ENCODE measurements around the gene ABCB1. TPM values are rescaled to one million over a fixed set of nuclear protein-coding genes. Genes with fewer than 3 reads are reported as not detected.

The ABCB1 gene
- total RNA-seq, 2 experiments from 2014 or later: 10.6 to 12.2 TPM

DNA sequence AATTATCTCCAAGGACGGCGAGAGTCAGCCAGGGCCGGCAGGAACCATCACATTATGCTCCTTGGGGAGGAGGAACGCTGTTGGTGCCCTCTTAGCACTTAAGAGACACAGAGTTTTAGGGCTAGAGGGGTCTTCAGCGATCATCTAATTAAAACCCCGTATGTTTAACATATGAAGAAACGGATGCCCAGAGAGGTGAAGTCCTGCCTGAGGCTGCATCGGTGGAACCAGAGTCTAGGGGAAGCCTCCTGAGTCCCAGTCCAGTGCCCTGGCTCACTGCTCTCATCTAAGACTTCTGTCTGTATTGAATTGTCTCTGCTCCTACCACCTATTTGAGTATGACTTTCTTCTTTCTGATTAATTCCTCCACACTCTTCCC, 124.5 kb downstream of the ABCB1 start:
- TF ChIP-seq, protein P1, sequence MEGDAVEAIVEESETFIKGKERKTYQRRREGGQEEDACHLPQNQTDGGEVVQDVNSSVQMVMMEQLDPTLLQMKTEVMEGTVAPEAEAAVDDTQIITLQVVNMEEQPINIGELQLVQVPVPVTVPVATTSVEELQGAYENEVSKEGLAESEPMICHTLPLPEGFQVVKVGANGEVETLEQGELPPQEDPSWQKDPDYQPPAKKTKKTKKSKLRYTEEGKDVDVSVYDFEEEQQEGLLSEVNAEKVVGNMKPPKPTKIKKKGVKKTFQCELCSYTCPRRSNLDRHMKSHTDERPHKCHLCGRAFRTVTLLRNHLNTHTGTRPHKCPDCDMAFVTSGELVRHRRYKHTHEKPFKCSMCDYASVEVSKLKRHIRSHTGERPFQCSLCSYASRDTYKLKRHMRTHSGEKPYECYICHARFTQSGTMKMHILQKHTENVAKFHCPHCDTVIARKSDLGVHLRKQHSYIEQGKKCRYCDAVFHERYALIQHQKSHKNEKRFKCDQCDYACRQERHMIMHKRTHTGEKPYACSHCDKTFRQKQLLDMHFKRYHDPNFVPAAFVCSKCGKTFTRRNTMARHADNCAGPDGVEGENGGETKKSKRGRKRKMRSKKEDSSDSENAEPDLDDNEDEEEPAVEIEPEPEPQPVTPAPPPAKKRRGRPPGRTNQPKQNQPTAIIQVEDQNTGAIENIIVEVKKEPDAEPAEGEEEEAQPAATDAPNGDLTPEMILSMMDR (IDR thresholded peaks at IDR 0.05): no peak
- H3K27me3 ChIP-seq (ENCODE audit: control insufficient read depth in 1 of 2, insufficient read depth in 2 of 2, low read length in 2 of 2): peaks cover 21 to 36% of the 10 kb centered on the region in 2 experiments
- H3K27ac ChIP-seq (ENCODE audit: low read depth in 1 of 2, low read length in 2 of 2): no peak overlapping the region
- Mint-ChIP-seq H3K4me3 (peak overlapping the region; percentile 26), H3K9me3 (no peaks in the 10 kb centered on the region), H3K4me1 (ENCODE audit: low read depth) (peaks cover 8% of the 10 kb centered on the region), H3K36me3 (ENCODE audit: low read depth) (no peaks in the 10 kb centered on the region), H3K27me3 (peaks cover 31% of the 10 kb centered on the region), H3K27ac (no peak overlapping the region)
- intact Hi-C loops (cut with DNase I, micrococcal nuclease): no loop called here
- POLR2A ChIA-PET: no interaction called here
- H3K4me1 ChIP-seq (ENCODE audit: insufficient read depth, low read length): peaks cover 10% of the 10 kb centered on the region
- H3K9me3 ChIP-seq (ENCODE audit: control insufficient read depth in 1 of 2, insufficient read depth in 1 of 2, low read length in 2 of 2): no peaks in the 10 kb centered on the region
- H3K4me3 ChIP-seq (ENCODE audit: low read length): no peak overlapping the region
- no peak for DNase-seq
- no peak for ATAC-seq (ENCODE audit: poor library complexity)
- CTCF ChIA-PET: no interaction called here
- no peaks in the 10 kb centered on the region for H3K36me3 ChIP-seq (ENCODE audit: insufficient read depth, low read length)

DNA sequence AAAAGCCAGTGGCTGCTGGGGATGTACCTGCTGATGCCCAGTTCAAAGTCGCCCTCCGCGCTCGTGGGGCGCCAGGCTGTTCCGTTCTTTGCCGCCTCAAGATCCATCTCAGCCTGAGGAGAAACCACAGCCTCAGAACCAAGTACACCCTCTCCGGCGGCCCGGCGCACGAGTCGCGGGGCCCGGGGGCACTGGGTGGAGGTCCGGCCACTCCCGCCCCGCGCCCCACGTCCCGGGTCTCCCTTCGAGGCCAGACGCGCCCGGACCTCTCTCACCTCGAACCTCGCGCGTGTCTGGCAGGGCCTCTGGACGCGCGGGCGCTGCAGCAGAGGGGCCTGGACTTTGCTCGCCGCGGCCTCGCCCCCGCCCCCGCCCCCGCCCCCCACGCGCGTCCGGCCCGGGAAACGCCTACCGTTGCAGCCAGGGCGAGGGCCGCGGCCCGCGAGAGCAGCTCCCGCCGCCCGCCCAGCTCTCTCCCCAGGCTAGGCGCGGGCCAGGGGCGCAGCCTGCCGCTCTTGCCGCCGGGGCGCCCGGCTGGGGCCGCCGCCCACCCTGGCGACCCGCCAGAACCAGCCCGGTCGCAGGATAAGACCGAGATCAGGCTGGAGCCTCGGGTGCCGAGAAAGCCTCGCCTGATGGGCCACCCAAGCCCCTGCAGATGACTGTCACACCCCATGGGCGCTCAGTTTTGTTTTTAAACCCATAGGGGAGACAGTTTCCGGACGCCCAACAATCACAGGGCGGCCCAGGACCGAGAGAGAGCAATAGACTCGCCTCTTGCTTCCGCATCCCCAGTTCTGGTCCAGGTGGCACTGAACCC, 125.1 kb downstream of the ABCB1 start, which contains the start of gene ABCB4:
ABCB4 (minus strand) TSS at position 322 of the 820 bp plus-strand sequence; CDS start at position 107, 215 bp downstream.
- Histone ChIP-seq H3K9me3 (ENCODE audit: control insufficient read depth in 1 of 2, insufficient read depth in 1 of 2, low read length in 2 of 2) (no peaks in the 10 kb centered on the region), H3K4me1 (ENCODE audit: insufficient read depth, low read length) (peaks cover 10% of the 10 kb centered on the region), H3K27ac (ENCODE audit: low read depth in 1 of 2, low read length in 2 of 2) (no peak within 1 kb of the TSS), H3K4me3 (ENCODE audit: low read length) (no peak within 1 kb of the TSS), H3K27me3 (ENCODE audit: control insufficient read depth in 1 of 2, insufficient read depth in 2 of 2, low read length in 2 of 2) (peaks cover 21 to 36% of the 10 kb centered on the region in 2 experiments), H3K36me3 (ENCODE audit: insufficient read depth, low read length) (no peaks in the 10 kb centered on the region)
- DNase-seq: peak in 1 of 14 experiments; percentile 11
- TF ChIP-seq, protein P1 (IDR thresholded peaks at IDR 0.05): no peak
- Mint-ChIP-seq H3K9me3 (no peaks in the 10 kb centered on the region), H3K4me3 (peak within 1 kb of the TSS; percentile 34), H3K27me3 (peaks cover 31% of the 10 kb centered on the region), H3K4me1 (ENCODE audit: low read depth) (peaks cover 8% of the 10 kb centered on the region), H3K36me3 (ENCODE audit: low read depth) (no peaks in the 10 kb centered on the region), H3K27ac (no peak within 1 kb of the TSS)
- POLR2A ChIA-PET: no interaction called here
- intact Hi-C loops (cut with DNase I, micrococcal nuclease): no loop called here
- no peak for ATAC-seq (ENCODE audit: poor library complexity)
- CTCF ChIA-PET: no interaction called here

DNA sequence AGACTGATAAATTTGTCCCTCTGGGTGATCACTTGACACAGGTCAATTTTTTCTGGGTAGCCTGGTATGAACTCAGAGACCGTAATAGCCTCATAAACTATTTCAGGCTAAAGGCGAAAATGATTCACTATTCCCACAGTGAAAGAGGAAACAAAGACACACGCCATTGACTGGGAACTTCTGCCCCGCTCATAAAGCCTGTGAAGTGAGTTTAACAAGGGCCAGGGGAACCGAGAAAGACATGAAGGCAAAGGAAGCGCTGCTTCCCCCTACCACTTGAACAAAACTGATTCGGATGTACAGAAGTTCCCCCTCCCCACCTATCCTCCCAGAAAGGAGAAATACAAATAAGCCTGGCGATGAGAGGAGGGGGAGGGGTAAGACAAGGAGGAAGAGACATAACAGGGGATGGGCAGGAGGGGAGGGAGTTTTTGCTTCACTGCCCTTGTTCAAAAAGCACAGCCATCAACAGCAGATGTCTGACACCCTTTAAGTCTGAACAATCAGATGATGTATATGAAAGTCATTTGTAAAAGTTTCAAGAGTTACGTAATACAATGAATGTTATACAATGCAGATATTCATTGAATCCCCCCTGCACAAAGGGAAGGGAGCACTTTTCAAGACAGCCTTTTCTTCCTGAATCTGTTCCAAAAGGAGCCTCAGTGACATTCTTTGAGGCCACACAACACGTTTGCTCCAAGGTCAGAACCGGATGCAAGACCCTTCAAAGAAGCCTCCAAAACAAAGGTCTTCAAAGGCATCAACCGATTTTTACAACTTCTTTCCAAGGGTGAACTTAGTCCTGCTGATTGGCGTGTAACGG, 125.9 kb downstream of the ABCB1 start:
- H3K9me3 ChIP-seq (ENCODE audit: control insufficient read depth in 1 of 2, insufficient read depth in 1 of 2, low read length in 2 of 2): no peaks in the 10 kb centered on the region
- peaks cover 10% of the 10 kb centered on the region for H3K4me1 ChIP-seq (ENCODE audit: insufficient read depth, low read length)
- Mint-ChIP-seq H3K9me3 (no peaks in the 10 kb centered on the region), H3K27me3 (peaks cover 36% of the 10 kb centered on the region), H3K36me3 (ENCODE audit: low read depth) (no peaks in the 10 kb centered on the region), H3K27ac (no peak overlapping the region), H3K4me3 (peak overlapping the region; percentile 34), H3K4me1 (ENCODE audit: low read depth) (peaks cover 8% of the 10 kb centered on the region)
- ChIA-PET CTCF (no interaction called here), POLR2A (no interaction called here)
- peaks cover 21 to 32% of the 10 kb centered on the region in 2 experiments for H3K27me3 ChIP-seq (ENCODE audit: control insufficient read depth in 1 of 2, insufficient read depth in 2 of 2, low read length in 2 of 2)
- no peak overlapping the region for H3K27ac ChIP-seq (ENCODE audit: low read depth in 1 of 2, low read length in 2 of 2)
- ATAC-seq (ENCODE audit: poor library complexity): no peak
- no peak overlapping the region for H3K4me3 ChIP-seq (ENCODE audit: low read length)
- intact Hi-C loops (cut with DNase I, micrococcal nuclease): no loop called here
- H3K36me3 ChIP-seq (ENCODE audit: insufficient read depth, low read length): no peaks in the 10 kb centered on the region
- TF ChIP-seq, protein P1 (IDR thresholded peaks at IDR 0.05): no peak
- peak in 3 of 14 experiments; percentile 29 to 57 (median 56) for DNase-seq
